Nephron (organoid): ENCODE results near the gene FTO.

ENCODE experiments used
- H3K27ac Mint-ChIP-seq, 3 experiments: 2 replicates each; pipeline ENCODE4 v1.8.0; 2020; ENCODE audit warnings: mixed read lengths in 3 of 3, mild to moderate bottlenecking in 2 of 3, moderate library complexity in 1 of 3
- H3K27me3 Mint-ChIP-seq: 2 replicates; pipeline ENCODE4 v1.8.0; 2021; ENCODE audit warnings: low read depth, mild to moderate bottlenecking, moderate library complexity, mixed read lengths
- H3K36me3 Mint-ChIP-seq: 2 replicates; pipeline ENCODE4 v1.8.0; 2020; ENCODE audit warnings: low read depth, mixed read lengths
- H3K4me1 Mint-ChIP-seq: 2 replicates; pipeline ENCODE4 v1.8.0; 2020; ENCODE audit warnings: mixed read lengths
- H3K4me3 Mint-ChIP-seq, 3 experiments: 2 replicates each; pipeline ENCODE4 v1.8.0; 2020; ENCODE audit warnings: mild to moderate bottlenecking in 3 of 3, mixed read lengths in 3 of 3, moderate library complexity in 2 of 3
- H3K9me3 Mint-ChIP-seq: 2 replicates; pipeline ENCODE4 v1.8.0; 2020; ENCODE audit warnings: mixed read lengths
- CTCF ChIP-seq, 3 experiments: fragments of 200-600 bp; sonication (generic); IDR thresholded peaks; one replicate each; pipeline ENCODE4 v1.5.0; 2021; ENCODE audit warnings: antibody characterized with exemption in 3 of 3; ENCODE audit not compliant: unreplicated experiment in 3 of 3

FTO gene

DNA sequence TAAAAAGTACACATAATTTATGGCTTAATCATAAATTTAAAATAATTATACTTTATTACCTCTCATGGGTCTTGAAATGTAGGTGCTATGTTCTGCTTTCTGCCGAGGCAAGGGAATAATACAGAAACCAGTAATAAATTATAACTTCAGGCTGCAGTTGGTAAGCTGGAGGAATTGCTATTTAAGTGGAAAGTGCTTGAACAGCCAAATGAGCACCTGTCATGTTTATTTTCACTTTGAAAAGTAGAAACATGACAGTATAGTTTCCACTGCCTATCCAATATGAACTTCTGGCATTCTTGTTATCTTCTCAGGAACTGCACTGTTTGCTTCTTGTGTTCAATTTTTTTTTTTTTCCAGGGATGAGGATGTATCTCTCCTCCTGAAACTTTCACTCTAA lies 146.0 kb downstream of the FTO start:
- Mint-ChIP-seq H3K9me3 (peaks cover 15% of the 10 kb centered on the region), H3K4me1 (peaks cover 37% of the 10 kb centered on the region), H3K27me3 (no peaks in the 10 kb centered on the region), H3K27ac (peak overlapping the region in 1 of 3 experiments; percentile 57), H3K36me3 (peaks cover 28% of the 10 kb centered on the region), H3K4me3 (no peak overlapping the region)
- TF ChIP-seq CTCF (IDR thresholded peaks at IDR 0.05; ENCODE audit: unreplicated experiment in 3 of 3), result no peak

DNA sequence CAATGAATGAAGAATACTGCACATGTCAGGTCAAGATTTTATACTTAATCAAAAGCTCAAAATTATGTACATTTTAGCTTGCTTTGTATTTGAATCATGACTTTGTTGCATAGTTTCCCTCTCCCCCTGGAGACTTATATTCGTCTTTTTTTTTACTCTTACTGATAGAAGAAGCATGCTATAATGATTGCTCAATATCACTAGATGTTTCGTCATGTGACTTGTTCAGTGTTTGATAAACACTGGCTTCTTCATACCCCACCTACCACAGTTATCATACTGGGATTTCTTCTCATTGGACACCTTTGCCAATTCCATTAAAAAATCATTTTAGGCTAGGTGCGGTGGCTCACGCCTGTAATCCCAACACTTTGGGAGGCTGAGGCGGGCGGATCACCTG lies 148.7 kb downstream of the FTO start:
- Mint-ChIP-seq H3K4me1 (peaks cover 25% of the 10 kb centered on the region), H3K9me3 (peaks cover 15% of the 10 kb centered on the region), H3K27ac (no peak overlapping the region), H3K36me3 (peaks cover 42% of the 10 kb centered on the region), H3K27me3 (no peaks in the 10 kb centered on the region), H3K4me3 (no peak overlapping the region)
- no peak for TF ChIP-seq CTCF (IDR thresholded peaks at IDR 0.05; ENCODE audit: unreplicated experiment in 3 of 3)

DNA sequence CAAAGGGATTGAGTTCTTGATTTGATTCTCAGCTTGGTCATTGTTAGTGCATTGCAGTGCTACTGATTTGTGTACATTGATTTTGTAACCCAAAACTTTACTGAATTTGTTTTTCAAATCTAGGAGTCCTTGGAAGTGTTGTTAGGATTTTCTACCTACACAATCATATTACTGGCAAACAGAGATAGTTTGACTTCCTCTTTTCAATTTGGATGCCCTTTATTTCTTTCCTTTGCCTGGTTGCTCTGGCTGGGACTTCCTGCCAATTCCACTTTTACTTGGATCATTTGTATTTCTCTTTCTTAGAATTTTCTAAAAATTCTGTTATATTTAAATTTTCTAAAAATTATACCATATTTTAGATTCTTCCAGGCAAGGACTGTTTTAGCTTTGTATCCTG lies 151.1 kb downstream of the FTO start:
- Mint-ChIP-seq H3K27ac (no peak overlapping the region), H3K27me3 (no peaks in the 10 kb centered on the region), H3K4me1 (peaks cover 4% of the 10 kb centered on the region), H3K9me3 (peaks cover 15% of the 10 kb centered on the region), H3K4me3 (no peak overlapping the region), H3K36me3 (peaks cover 49% of the 10 kb centered on the region)
- TF ChIP-seq CTCF (IDR thresholded peaks at IDR 0.05; ENCODE audit: unreplicated experiment in 3 of 3), result no peak

DNA sequence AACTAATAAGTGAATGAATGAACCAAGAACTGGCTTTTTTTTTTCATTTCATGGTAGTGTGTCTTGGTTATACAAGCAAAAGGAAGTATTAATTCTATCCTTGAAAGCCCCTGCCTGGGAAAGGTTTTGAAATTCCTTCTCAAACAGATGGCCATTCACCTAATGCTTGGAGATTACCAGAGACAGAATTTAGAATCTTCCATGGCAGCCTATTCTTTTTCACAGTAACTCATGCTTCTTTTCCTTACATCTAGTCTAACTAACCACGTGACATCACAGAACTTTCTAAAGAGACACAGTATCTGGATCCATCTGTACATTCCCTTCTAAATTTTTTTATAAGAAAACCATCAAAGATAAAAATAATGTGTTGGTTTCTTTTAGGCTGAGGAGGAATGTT lies 151.6 kb downstream of the FTO start:
- H3K27me3 Mint-ChIP-seq, result no peaks in the 10 kb centered on the region
- TF ChIP-seq CTCF (IDR thresholded peaks at IDR 0.05; ENCODE audit: unreplicated experiment in 3 of 3), result no peak
- no peaks in the 10 kb centered on the region for H3K4me1 Mint-ChIP-seq
- no peak overlapping the region for H3K4me3 Mint-ChIP-seq
- peaks cover 15% of the 10 kb centered on the region for H3K9me3 Mint-ChIP-seq
- H3K36me3 Mint-ChIP-seq, result peaks cover 54% of the 10 kb centered on the region
- H3K27ac Mint-ChIP-seq, result peak overlapping the region in 1 of 3 experiments; percentile 18

DNA sequence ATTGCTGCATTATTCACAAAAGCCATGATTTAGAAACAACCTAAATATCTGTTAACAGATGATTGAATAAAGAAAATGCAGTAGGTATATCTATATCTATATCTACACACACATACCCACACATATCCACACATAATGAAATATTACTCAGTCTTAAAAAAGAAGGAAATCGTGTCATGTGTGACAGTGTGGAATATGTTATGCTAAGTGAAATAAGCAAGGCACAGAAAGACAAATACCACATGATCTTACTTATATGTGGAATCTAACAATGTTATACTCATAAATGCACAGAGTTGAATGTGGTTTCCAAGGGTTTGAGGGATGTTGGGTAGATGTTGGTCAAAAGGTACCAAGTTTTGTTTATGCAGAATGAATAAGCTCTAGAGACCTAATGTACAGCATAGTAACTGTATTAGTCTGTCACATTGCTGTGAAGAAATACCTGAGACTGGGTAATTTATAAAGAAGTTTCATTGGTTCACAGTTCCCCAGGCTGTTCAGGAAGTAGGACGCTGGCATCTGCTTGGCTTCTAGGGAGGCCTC lies 156.1 kb downstream of the FTO start:
- Mint-ChIP-seq H3K27me3 (no peaks in the 10 kb centered on the region), H3K27ac (no peak overlapping the region), H3K4me3 (no peak overlapping the region), H3K4me1 (no peaks in the 10 kb centered on the region), H3K36me3 (peaks cover 35% of the 10 kb centered on the region), H3K9me3 (no peaks in the 10 kb centered on the region)
- no peak for TF ChIP-seq CTCF (IDR thresholded peaks at IDR 0.05; ENCODE audit: unreplicated experiment in 3 of 3)

GRCh38 chr16:53863861-53864260 lies 159.9 kb downstream of the FTO start:
- H3K36me3 Mint-ChIP-seq, result peaks cover 47% of the 10 kb centered on the region
- H3K27ac Mint-ChIP-seq, result no peak overlapping the region
- H3K4me3 Mint-ChIP-seq, result no peak overlapping the region
- peaks cover 14% of the 10 kb centered on the region for H3K9me3 Mint-ChIP-seq
- H3K27me3 Mint-ChIP-seq, result no peaks in the 10 kb centered on the region
- TF ChIP-seq CTCF (IDR thresholded peaks at IDR 0.05; ENCODE audit: unreplicated experiment in 3 of 3), result no peak
- H3K4me1 Mint-ChIP-seq, result no peaks in the 10 kb centered on the region
